CD8-positive, alpha-beta memory T cell (primary cell): ENCODE data around the gene WNT16. TPM values are rescaled to one million over a fixed set of nuclear protein-coding genes. Genes with fewer than 3 reads are reported as not detected.

Experiments used
- CTCF ChIA-PET: fragments of 350-600 bp; sonication (Branson Sonifier 250); formaldehyde crosslinking; loops from one replicate; lab custom pipeline; 2021; ENCODE audit warnings: antibody characterized with exemption; lab: Charles Lee
- POLR2A ChIA-PET: fragments of 350-600 bp; sonication (Branson Sonifier 250); formaldehyde crosslinking; loops from one replicate; lab custom pipeline; 2021; ENCODE audit warnings: antibody characterized with exemption; lab: Charles Lee
- DNase-seq, 5 donors: peaks; one replicate each; pipeline versions ENCODE4 v3.0.0 to v3.0.0-alpha.2; 2020 to 2022; ENCODE audit warnings: mixed read lengths in 1 of 5
- H3K27ac ChIP-seq: one replicate; pipeline ENCODE4 v1.7.0; 2013; ENCODE audit warnings: low read depth, mild to moderate bottlenecking, low read length, moderate library complexity
- H3K27me3 ChIP-seq: 2 replicates; pipeline ENCODE4 v1.7.0; 2013; ENCODE audit warnings: low read length, mild to moderate bottlenecking; ENCODE audit not compliant: insufficient read depth, poor library complexity, severe bottlenecking
- H3K36me3 ChIP-seq: 2 replicates; pipeline ENCODE4 v1.7.0; 2013; ENCODE audit warnings: mild to moderate bottlenecking, low read length, moderate library complexity; ENCODE audit not compliant: insufficient read depth
- H3K4me1 ChIP-seq: 2 replicates; pipeline ENCODE4 v1.7.0; 2013; ENCODE audit warnings: mild to moderate bottlenecking, low read length, moderate library complexity; ENCODE audit not compliant: insufficient read depth
- H3K4me3 ChIP-seq: 2 replicates; pipeline ENCODE4 v1.7.0; 2013; ENCODE audit warnings: mild to moderate bottlenecking, low read length
- H3K9me3 ChIP-seq: 2 replicates; pipeline ENCODE4 v1.7.0; 2013; ENCODE audit warnings: mild to moderate bottlenecking, low read length
- H3K27ac Mint-ChIP-seq, 8 donors: one replicate each; pipeline ENCODE4 v1.8.0; 2020 to 2021; ENCODE audit warnings: mixed read lengths in 8 of 8, mild to moderate bottlenecking in 6 of 8, inconsistent platforms in 3 of 8, moderate library complexity in 3 of 8
- H3K27me3 Mint-ChIP-seq, 2 donors: one replicate each; pipeline ENCODE4 v1.8.0; 2020 to 2021; ENCODE audit warnings: mixed read lengths in 2 of 2, mild to moderate bottlenecking in 1 of 2, moderate library complexity in 1 of 2
- H3K36me3 Mint-ChIP-seq, 3 donors: one replicate each; pipeline ENCODE4 v1.8.0; 2020 to 2021; ENCODE audit warnings: mixed read lengths in 3 of 3, inconsistent platforms in 1 of 3, mild to moderate bottlenecking in 1 of 3
- H3K4me1 Mint-ChIP-seq, 3 donors: one replicate each; pipeline ENCODE4 v1.8.0; 2020 to 2021; ENCODE audit warnings: mixed read lengths in 3 of 3, inconsistent platforms in 1 of 3, mild to moderate bottlenecking in 1 of 3
- H3K4me3 Mint-ChIP-seq, 7 donors: one replicate each; pipeline ENCODE4 v1.8.0; 2020 to 2021; ENCODE audit warnings: mixed read lengths in 7 of 7, mild to moderate bottlenecking in 6 of 7, moderate library complexity in 4 of 7, inconsistent platforms in 2 of 7
- H3K9me3 Mint-ChIP-seq, 5 donors: one replicate each; pipeline ENCODE4 v1.8.0; 2020 to 2022; ENCODE audit warnings: mixed read lengths in 5 of 5, mild to moderate bottlenecking in 3 of 5, moderate library complexity in 2 of 5, inconsistent platforms in 1 of 5
- polyA plus RNA-seq: library from polyadenylated mRNA; unstranded; fragments of 300-500 nt; fragmentation: Illumina TruSeq; gene quantifications from one replicate; pipeline ENCODE4 v1.2.3, GENCODE V29; 2021
- total RNA-seq, 2 experiments: library from RNA; stranded (reverse); gene quantifications; one replicate each; pipeline ENCODE4 v1.2.3, GENCODE V29; 2021

WNT16 gene
- total and polyA plus RNA-seq, 3 experiments from 2014 or later, result 0.09 TPM; not detected in 2

GRCh38 chr7:121341933-121342332, 13.1 kb downstream of the WNT16 start:
- Histone ChIP-seq H3K4me3 (no peak overlapping the region), H3K27ac (no peak overlapping the region), H3K36me3 (no peaks in the 10 kb centered on the region), H3K9me3 (no peaks in the 10 kb centered on the region), H3K27me3 (no peaks in the 10 kb centered on the region), H3K4me1 (no peaks in the 10 kb centered on the region)
- Mint-ChIP-seq H3K9me3 (no peaks in the 10 kb centered on the region), H3K4me1 (no peaks in the 10 kb centered on the region), H3K27ac (peak overlapping the region in 1 of 8 donors; percentile 7), H3K36me3 (peaks cover 0 to 13% (median 9%) of the 10 kb centered on the region in 3 donors), H3K27me3 (no peaks in the 10 kb centered on the region), H3K4me3 (no peak overlapping the region)
- DNase-seq, result no peak
- ChIA-PET POLR2A (interaction anchor here (0.7 kb wide), 1 partner anchor 192 kb away, joined by 11 read pairs; no protein-coding TSS in a partner anchor), CTCF (interaction anchor here (1.5 kb wide), 1 partner anchor 25 kb away, joined by 3 read pairs; no protein-coding TSS in a partner anchor)

- CTCF ChIA-PET, result interaction anchor here (1.2 to 1.5 kb wide), 2 partner anchors 24 to 210 kb away, joined by 3 read pairs; no protein-coding TSS in a partner anchor
Observed at GRCh38 chr7:121342631-121343030, 13.8 kb downstream of the WNT16 start.

DNA sequence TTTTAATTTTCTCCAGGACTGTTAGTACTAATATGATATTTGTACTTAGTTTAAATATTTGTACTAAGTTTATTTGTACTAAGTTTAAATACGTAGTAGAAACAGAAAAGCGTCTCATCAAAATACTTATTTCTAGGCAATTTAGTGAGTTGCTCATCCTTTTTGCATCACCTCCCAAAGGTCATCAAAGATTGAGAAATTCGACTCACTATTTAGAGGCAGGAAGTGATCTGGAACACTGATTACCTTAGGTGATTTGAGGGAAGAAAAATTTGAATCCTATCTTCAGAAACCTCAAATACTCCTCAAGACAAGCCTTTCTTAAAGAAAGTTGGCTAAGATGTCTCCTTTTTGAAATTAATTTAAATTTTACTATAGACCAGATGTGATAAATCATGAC, 14.5 kb downstream of the WNT16 start:
- H3K27ac Mint-ChIP-seq, result no peak overlapping the region
- ChIA-PET CTCF (interaction anchor here (1.2 to 1.5 kb wide), 2 partner anchors 24 to 209 kb away, joined by 3 read pairs; no protein-coding TSS in a partner anchor), POLR2A (no interaction called here)
- no peaks in the 10 kb centered on the region for H3K27me3 Mint-ChIP-seq
- no peaks in the 10 kb centered on the region for H3K27me3 ChIP-seq
- H3K4me1 Mint-ChIP-seq, result no peaks in the 10 kb centered on the region
- no peaks in the 10 kb centered on the region for H3K36me3 ChIP-seq
- peaks cover 0 to 21% (median 12%) of the 10 kb centered on the region in 3 donors for H3K36me3 Mint-ChIP-seq
- no peak overlapping the region for H3K4me3 ChIP-seq
- H3K4me1 ChIP-seq, result no peaks in the 10 kb centered on the region
- no peak overlapping the region for H3K27ac ChIP-seq
- H3K4me3 Mint-ChIP-seq, result no peak overlapping the region
- H3K9me3 Mint-ChIP-seq, result no peaks in the 10 kb centered on the region
- no peaks in the 10 kb centered on the region for H3K9me3 ChIP-seq
- DNase-seq, result no peak

More at GRCh38 chr7:121342631-121343030, 13.8 kb downstream of the WNT16 start:
- Histone ChIP-seq H3K4me3 (no peak overlapping the region), H3K27ac (no peak overlapping the region), H3K36me3 (no peaks in the 10 kb centered on the region), H3K4me1 (no peaks in the 10 kb centered on the region), H3K9me3 (no peaks in the 10 kb centered on the region), H3K27me3 (no peaks in the 10 kb centered on the region)
- H3K4me3 Mint-ChIP-seq, result no peak overlapping the region
- no peaks in the 10 kb centered on the region for H3K27me3 Mint-ChIP-seq
- H3K36me3 Mint-ChIP-seq, result peaks cover 0 to 20% (median 12%) of the 10 kb centered on the region in 3 donors
- no peak overlapping the region for H3K27ac Mint-ChIP-seq
- POLR2A ChIA-PET, result no interaction called here
- H3K4me1 Mint-ChIP-seq, result no peaks in the 10 kb centered on the region
- H3K9me3 Mint-ChIP-seq, result no peaks in the 10 kb centered on the region
- DNase-seq, result no peak

- ChIA-PET CTCF (no interaction called here), POLR2A (no interaction called here)
- Histone ChIP-seq H3K4me3 (no peak overlapping the region), H3K4me1 (no peaks in the 10 kb centered on the region), H3K27ac (no peak overlapping the region), H3K9me3 (no peaks in the 10 kb centered on the region), H3K36me3 (no peaks in the 10 kb centered on the region), H3K27me3 (no peaks in the 10 kb centered on the region)
- DNase-seq, result no peak
- Mint-ChIP-seq H3K4me1 (no peaks in the 10 kb centered on the region), H3K9me3 (no peaks in the 10 kb centered on the region), H3K36me3 (peaks cover 0 to 21% (median 9%) of the 10 kb centered on the region in 3 donors), H3K4me3 (no peak overlapping the region), H3K27me3 (no peaks in the 10 kb centered on the region), H3K27ac (no peak overlapping the region)
Observed at GRCh38 chr7:121344093-121344492, 15.3 kb downstream of the WNT16 start.

DNA sequence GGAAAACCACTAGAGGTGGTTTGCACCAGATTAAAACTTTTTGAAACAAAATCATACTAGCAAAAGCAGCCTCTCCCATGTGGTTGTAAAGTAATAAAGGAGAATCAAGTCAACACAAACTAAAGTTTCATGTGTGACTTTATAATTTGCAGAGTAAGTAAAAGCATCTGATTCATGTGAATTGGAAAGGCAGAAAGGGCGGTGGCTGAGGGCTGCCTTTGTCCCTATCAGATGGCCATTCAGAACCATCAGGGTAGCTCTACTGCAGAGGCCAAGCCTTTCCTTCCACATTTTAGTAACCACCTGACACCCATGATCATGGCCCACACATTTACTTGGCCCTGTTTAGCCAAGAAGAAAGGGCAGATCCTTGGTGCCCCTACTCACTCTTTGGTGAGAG, 15.7 kb downstream of the WNT16 start:
- H3K4me3 ChIP-seq, result no peak overlapping the region
- no peaks in the 10 kb centered on the region for H3K4me1 Mint-ChIP-seq
- H3K36me3 ChIP-seq, result no peaks in the 10 kb centered on the region
- no peaks in the 10 kb centered on the region for H3K27me3 ChIP-seq
- ChIA-PET POLR2A (no interaction called here), CTCF (no interaction called here)
- peaks cover 0 to 21% (median 9%) of the 10 kb centered on the region in 3 donors for H3K36me3 Mint-ChIP-seq
- no peak overlapping the region for H3K27ac ChIP-seq
- H3K4me1 ChIP-seq, result no peaks in the 10 kb centered on the region
- no peak overlapping the region for H3K4me3 Mint-ChIP-seq
- H3K9me3 Mint-ChIP-seq, result no peaks in the 10 kb centered on the region
- DNase-seq, result no peak
- peak overlapping the region in 1 of 8 donors; percentile 43 for H3K27ac Mint-ChIP-seq
- H3K27me3 Mint-ChIP-seq, result no peaks in the 10 kb centered on the region
- no peaks in the 10 kb centered on the region for H3K9me3 ChIP-seq

DNA sequence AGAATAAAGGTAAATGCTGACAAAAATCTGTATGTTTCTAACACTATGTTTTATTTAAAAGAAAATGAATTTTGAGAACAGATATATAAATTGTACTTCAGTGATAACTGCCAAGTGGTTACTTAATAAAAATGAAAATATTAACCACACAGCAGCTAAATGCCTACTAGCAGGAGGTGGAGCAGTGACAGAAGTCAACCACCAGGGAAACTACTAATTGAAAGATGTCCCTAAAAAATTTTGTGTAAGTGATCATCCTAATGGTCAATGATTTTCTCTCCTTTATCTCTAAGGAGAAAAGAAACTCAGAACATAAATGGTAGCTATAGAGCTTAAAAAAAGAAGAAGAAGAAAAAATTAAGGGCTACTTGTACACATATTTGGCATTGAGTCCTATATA, 22.9 kb downstream of the WNT16 start:
- Mint-ChIP-seq H3K27me3 (no peaks in the 10 kb centered on the region), H3K36me3 (peaks cover 0 to 65% (median 13%) of the 10 kb centered on the region in 3 donors), H3K4me1 (peaks cover 0 to 3% (median 0%) of the 10 kb centered on the region in 3 donors), H3K4me3 (no peak overlapping the region), H3K27ac (no peak overlapping the region), H3K9me3 (no peaks in the 10 kb centered on the region)
- DNase-seq, result no peak
- ChIA-PET POLR2A (no interaction called here), CTCF (no interaction called here)
- H3K36me3 ChIP-seq, result peaks cover 6% of the 10 kb centered on the region
- no peaks in the 10 kb centered on the region for H3K27me3 ChIP-seq
- no peak overlapping the region for H3K4me3 ChIP-seq
- no peaks in the 10 kb centered on the region for H3K9me3 ChIP-seq
- H3K4me1 ChIP-seq, result no peaks in the 10 kb centered on the region
- no peak overlapping the region for H3K27ac ChIP-seq

DNA sequence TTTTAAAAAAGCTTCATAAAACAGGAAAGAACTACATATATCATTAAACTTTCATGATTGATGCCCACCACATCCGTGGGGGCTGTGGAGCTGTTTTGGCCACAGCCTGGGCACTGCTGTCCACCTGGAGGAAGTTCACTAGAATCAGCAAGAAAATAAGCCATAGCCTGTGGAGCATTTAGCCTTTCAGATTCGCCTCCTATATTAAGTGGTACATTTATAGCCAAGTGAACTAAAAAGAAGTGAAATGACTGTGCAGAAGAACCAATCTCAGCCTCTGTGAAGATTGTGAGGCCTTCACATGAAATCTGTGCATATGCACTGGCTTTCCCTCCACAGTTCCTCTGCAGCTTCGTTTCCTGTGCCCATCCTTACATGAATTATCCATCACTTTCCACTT, 23.5 kb downstream of the WNT16 start:
- no peaks in the 10 kb centered on the region for H3K4me1 ChIP-seq
- H3K9me3 ChIP-seq, result no peaks in the 10 kb centered on the region
- Mint-ChIP-seq H3K27ac (peak overlapping the region in 1 of 8 donors; percentile 48), H3K4me3 (no peak overlapping the region), H3K36me3 (peaks cover 0 to 65% (median 17%) of the 10 kb centered on the region in 3 donors), H3K4me1 (peaks cover 0 to 3% (median 0%) of the 10 kb centered on the region in 3 donors), H3K27me3 (no peaks in the 10 kb centered on the region), H3K9me3 (no peaks in the 10 kb centered on the region)
- ChIA-PET CTCF (no interaction called here), POLR2A (no interaction called here)
- H3K4me3 ChIP-seq, result no peak overlapping the region
- no peaks in the 10 kb centered on the region for H3K27me3 ChIP-seq
- H3K27ac ChIP-seq, result no peak overlapping the region
- H3K36me3 ChIP-seq, result peaks cover 6% of the 10 kb centered on the region
- DNase-seq, result no peak

- ChIA-PET CTCF (interaction anchor here (2.1 kb wide), 1 partner anchor 12 kb away, joined by 5 read pairs; no protein-coding TSS in a partner anchor), POLR2A (no interaction called here)
- no peak overlapping the region for H3K4me3 Mint-ChIP-seq
- no peaks in the 10 kb centered on the region for H3K27me3 Mint-ChIP-seq
- Histone ChIP-seq H3K4me3 (no peak overlapping the region), H3K36me3 (peaks cover 11% of the 10 kb centered on the region), H3K27ac (no peak overlapping the region), H3K9me3 (no peaks in the 10 kb centered on the region), H3K27me3 (no peaks in the 10 kb centered on the region), H3K4me1 (no peaks in the 10 kb centered on the region)
- H3K9me3 Mint-ChIP-seq, result no peaks in the 10 kb centered on the region
- no peak overlapping the region for H3K27ac Mint-ChIP-seq
- H3K4me1 Mint-ChIP-seq, result peaks cover 4 to 10% (median 5%) of the 10 kb centered on the region in 3 donors
- no peak for DNase-seq
- H3K36me3 Mint-ChIP-seq, result peaks cover 0 to 78% (median 16%) of the 10 kb centered on the region in 3 donors
Observed at GRCh38 chr7:121355574-121355973, 26.8 kb downstream of the WNT16 start.
